ENCODE results near the gene MINDY4. TPM values are rescaled to one million over a fixed set of nuclear protein-coding genes. Genes with fewer than 3 reads are reported as not detected.

MINDY4 gene
- total and polyA plus RNA-seq, 10 of the 15 experiments (the other 5 are each of a cell fraction or from before 2014, with no cell fraction given): 0.10 to 0.90 (median 0.40) TPM

DNA sequence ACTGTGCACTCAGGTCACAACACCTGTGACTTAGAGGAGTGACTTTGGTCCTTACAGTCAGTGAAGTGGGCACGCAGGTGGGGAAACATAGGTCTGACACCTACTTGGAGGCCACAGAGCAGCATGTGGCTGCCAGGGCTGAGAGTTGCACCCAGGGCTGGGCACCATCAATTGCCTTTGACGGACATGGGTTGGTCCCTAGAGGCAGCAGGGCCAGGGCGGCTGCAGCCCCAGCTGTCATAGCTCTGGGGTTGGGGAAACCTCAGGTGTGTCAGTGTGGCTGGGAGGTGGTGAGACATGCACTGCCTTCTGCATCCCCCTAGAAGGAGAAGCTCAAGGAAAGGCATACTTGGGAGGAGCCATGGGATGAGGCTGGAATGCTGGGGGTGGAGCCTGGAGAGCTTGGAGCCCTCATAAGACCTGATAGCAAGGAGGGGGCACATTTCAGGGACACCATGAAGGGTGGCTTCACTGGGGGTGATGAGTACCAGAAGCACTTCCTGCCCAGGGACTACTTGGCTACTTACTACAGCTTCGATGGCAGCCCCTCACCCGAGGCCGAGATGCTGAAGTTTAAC lies 19.4 kb upstream of the MINDY4 start, which contains the start of gene INMT:
Gene INMT, plus strand, starts transcription at position 440 of the 578 bp plus-strand sequence. Its CDS starts 16 bp downstream, at position 456.
- ChIA-PET POLR2A (no interaction called here), CTCF (no interaction called here), SMC1A (ENCODE audit: uncharacterized antibody, unreplicated experiment) (no interaction called here), RAD21 (ENCODE audit: unreplicated experiment) (no interaction called here)
- no peak within 1 kb of the TSS for H3K4me2 ChIP-seq (ENCODE audit: control insufficient read depth, insufficient read depth)
- ATAC-seq: no peak
- intact Hi-C loops (cut with micrococcal nuclease; ENCODE audit: unreplicated experiment) (no loop called here), in situ Hi-C loops (cut with MboI) (no loop called here)
- WGBS (ENCODE audit: insufficient coverage, insufficient replicate concordance, low lambda C conversion rate, missing lambda C conversion rate): 36% methylated on average over 6 of the region's 6 CpGs
- no peak within 1 kb of the TSS for H3K4me3 ChIP-seq
- H4K20me1 ChIP-seq (ENCODE audit: control insufficient read depth, insufficient read depth): no peaks in the 10 kb centered on the region
- no peak within 1 kb of the TSS for H3K9ac ChIP-seq (ENCODE audit: control insufficient read depth, insufficient read depth, low read length)
- no peaks in the 10 kb centered on the region for H3K9me3 ChIP-seq (replicated peaks; ENCODE audit: control insufficient read depth, insufficient read depth, low read length)
- H3K4me1 ChIP-seq (ENCODE audit: control insufficient read depth, insufficient read depth, low read length): no peaks in the 10 kb centered on the region
- no TSS peak for BruUV-seq (replicated peaks)
- no peak within 1 kb of the TSS for H2AFZ ChIP-seq (ENCODE audit: control insufficient read depth, low read depth, low read length)
- H3K27me3 ChIP-seq (replicated peaks in 1 of 2; ENCODE audit: control insufficient read depth in 2 of 2, insufficient read depth in 2 of 2, low read length in 1 of 2): no peaks in the 10 kb centered on the region; a peak in 1 of 4 replicates
- no peaks in the 10 kb centered on the region for H3K36me3 ChIP-seq (ENCODE audit: control insufficient read depth in 2 of 2, insufficient read depth in 2 of 2, low read length in 1 of 2)
- FAIRE-seq: no peak
- TF ChIP-seq, protein P1, sequence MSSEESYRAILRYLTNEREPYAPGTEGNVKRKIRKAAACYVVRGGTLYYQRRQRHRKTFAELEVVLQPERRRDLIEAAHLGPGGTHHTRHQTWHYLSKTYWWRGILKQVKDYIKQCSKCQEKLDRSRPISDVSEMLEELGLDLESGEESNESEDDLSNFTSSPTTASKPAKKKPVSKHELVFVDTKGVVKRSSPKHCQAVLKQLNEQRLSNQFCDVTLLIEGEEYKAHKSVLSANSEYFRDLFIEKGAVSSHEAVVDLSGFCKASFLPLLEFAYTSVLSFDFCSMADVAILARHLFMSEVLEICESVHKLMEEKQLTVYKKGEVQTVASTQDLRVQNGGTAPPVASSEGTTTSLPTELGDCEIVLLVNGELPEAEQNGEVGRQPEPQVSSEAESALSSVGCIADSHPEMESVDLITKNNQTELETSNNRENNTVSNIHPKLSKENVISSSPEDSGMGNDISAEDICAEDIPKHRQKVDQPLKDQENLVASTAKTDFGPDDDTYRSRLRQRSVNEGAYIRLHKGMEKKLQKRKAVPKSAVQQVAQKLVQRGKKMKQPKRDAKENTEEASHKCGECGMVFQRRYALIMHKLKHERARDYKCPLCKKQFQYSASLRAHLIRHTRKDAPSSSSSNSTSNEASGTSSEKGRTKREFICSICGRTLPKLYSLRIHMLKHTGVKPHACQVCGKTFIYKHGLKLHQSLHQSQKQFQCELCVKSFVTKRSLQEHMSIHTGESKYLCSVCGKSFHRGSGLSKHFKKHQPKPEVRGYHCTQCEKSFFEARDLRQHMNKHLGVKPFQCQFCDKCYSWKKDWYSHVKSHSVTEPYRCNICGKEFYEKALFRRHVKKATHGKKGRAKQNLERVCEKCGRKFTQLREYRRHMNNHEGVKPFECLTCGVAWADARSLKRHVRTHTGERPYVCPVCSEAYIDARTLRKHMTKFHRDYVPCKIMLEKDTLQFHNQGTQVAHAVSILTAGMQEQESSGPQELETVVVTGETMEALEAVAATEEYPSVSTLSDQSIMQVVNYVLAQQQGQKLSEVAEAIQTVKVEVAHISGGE (CRISPR knock-in tag; IDR thresholded peaks at IDR 0.05): no peak
- TF ChIP-seq MTA2 (IDR thresholded peaks at IDR 0.05; ENCODE audit: low read depth): no peak
- no peak for TF ChIP-seq PKNOX1 (IDR thresholded peaks at IDR 0.05)
- TF ChIP-seq BCL11A (IDR thresholded peaks at IDR 0.05; ENCODE audit: low read depth, low read length): no peak
- no peak for TF ChIP-seq NR2C2 (IDR thresholded peaks at IDR 0.05; ENCODE audit: borderline replicate concordance, control insufficient read depth, insufficient read length, low read depth)
- TF ChIP-seq YBX1 (IDR thresholded peaks at IDR 0.05): no peak
- TF ChIP-seq CREM (IDR thresholded peaks at IDR 0.05; ENCODE audit: low read depth): no peak
- no peak for TF ChIP-seq STAT1 (conservative IDR thresholded peaks at IDR 0.05)
- TF ChIP-seq, protein P2, sequence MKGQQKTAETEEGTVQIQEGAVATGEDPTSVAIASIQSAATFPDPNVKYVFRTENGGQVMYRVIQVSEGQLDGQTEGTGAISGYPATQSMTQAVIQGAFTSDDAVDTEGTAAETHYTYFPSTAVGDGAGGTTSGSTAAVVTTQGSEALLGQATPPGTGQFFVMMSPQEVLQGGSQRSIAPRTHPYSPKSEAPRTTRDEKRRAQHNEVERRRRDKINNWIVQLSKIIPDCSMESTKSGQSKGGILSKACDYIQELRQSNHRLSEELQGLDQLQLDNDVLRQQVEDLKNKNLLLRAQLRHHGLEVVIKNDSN (IDR thresholded peaks at IDR 0.05; ENCODE audit: borderline replicate concordance, extremely low read length, insufficient read depth, low read depth, low read length): no peak
- no peak for DNase-seq (ENCODE audit: low read depth, low spot score)
- no peak within 1 kb of the TSS for H3K27ac ChIP-seq (ENCODE audit: control insufficient read depth, insufficient read depth)
- no peaks in the 10 kb centered on the region for H3K79me2 ChIP-seq (ENCODE audit: control insufficient read depth, insufficient read depth, low read length)
